ENCODE results near the gene PPT1.
A peak's percentile ranks its signal among the peaks of the same experiment; 100 is the strongest.

Gene PPT1

GRCh38 chr1:40096977-40097782, at the start of gene PPT1:
TSS of gene PPT1 (minus strand) at chr1:40097252. CDS start at chr1:40097238, 14 bp downstream.
- DNase-seq (ENCODE audit: low read depth in 3 of 3): peak; percentile 52 to 78 (median 57)

- peak; percentile 16 to 63 (median 21) for DNase-seq (ENCODE audit: low read depth in 3 of 3)
Measured at GRCh38 chr1:40143891-40144575, 47.0 kb upstream of the PPT1 start.

- no peak for DNase-seq (ENCODE audit: low read depth in 3 of 3)
Measured at GRCh38 chr1:40141878-40142535, 45.0 kb upstream of the PPT1 start.

GRCh38 chr1:40140211-40140973, 43.3 kb upstream of the PPT1 start:
- no peak for DNase-seq (ENCODE audit: low read depth in 3 of 3)

- DNase-seq (ENCODE audit: low read depth in 3 of 3): no peak
Measured at GRCh38 chr1:40133839-40134238, 36.8 kb upstream of the PPT1 start.

- DNase-seq (ENCODE audit: low read depth in 3 of 3): no peak
Measured at GRCh38 chr1:40133312-40133665, 36.2 kb upstream of the PPT1 start.

GRCh38 chr1:40132383-40133311, 35.6 kb upstream of the PPT1 start:
- no peak for DNase-seq (ENCODE audit: low read depth in 3 of 3)

- DNase-seq (ENCODE audit: low read depth in 3 of 3): no peak
Measured at GRCh38 chr1:40130892-40131291, 33.8 kb upstream of the PPT1 start.

GRCh38 chr1:40122855-40123254, 25.8 kb upstream of the PPT1 start:
- no peak for DNase-seq (ENCODE audit: low read depth in 3 of 3)

- no peak for DNase-seq (ENCODE audit: low read depth in 3 of 3)
Measured at GRCh38 chr1:40120128-40120527, 23.1 kb upstream of the PPT1 start.

- no peak for DNase-seq (ENCODE audit: low read depth in 3 of 3)
Measured at GRCh38 chr1:40114400-40114799, 17.3 kb upstream of the PPT1 start.

GRCh38 chr1:40110389-40110788, 13.3 kb upstream of the PPT1 start:
- DNase-seq (ENCODE audit: low read depth in 3 of 3): no peak

- no peak for DNase-seq (ENCODE audit: low read depth in 3 of 3)
Measured at GRCh38 chr1:40107290-40107959, 10.4 kb upstream of the PPT1 start.

- DNase-seq (ENCODE audit: low read depth in 3 of 3): no peak
Measured at GRCh38 chr1:40105028-40105427, 8.0 kb upstream of the PPT1 start.

GRCh38 chr1:40102896-40103295, 5.8 kb upstream of the PPT1 start:
- no peak for DNase-seq (ENCODE audit: low read depth in 3 of 3)

- DNase-seq (ENCODE audit: low read depth in 3 of 3): no peak
Measured at GRCh38 chr1:40102038-40102437, 5.0 kb upstream of the PPT1 start.

GRCh38 chr1:40096646-40096976, 441 bp downstream of the PPT1 start:
- no peak for DNase-seq (ENCODE audit: low read depth in 3 of 3)

GRCh38 chr1:40095806-40096205, 1.2 kb downstream of the PPT1 start:
- DNase-seq (ENCODE audit: low read depth in 3 of 3): no peak

GRCh38 chr1:40094466-40095110, 2.5 kb downstream of the PPT1 start:
- no peak for DNase-seq (ENCODE audit: low read depth in 3 of 3)
